HFFc6 (cell line): ENCODE results near the gene NXNL1. TPM values are rescaled to one million over a fixed set of nuclear protein-coding genes. Genes with fewer than 3 reads are reported as not detected.

ENCODE experiments used
- DNase-seq: peaks from one replicate; pipeline ENCODE4 v3.0.0-alpha.2; 2018
- H3K27ac Mint-ChIP-seq: 2 replicates; pipeline ENCODE4 v1.8.0; 2020; ENCODE audit warnings: mild to moderate bottlenecking, mixed read lengths
- H3K27me3 Mint-ChIP-seq: 2 replicates; pipeline ENCODE4 v1.8.0; 2021; ENCODE audit warnings: mild to moderate bottlenecking, moderate library complexity, mixed read lengths; ENCODE audit not compliant: insufficient read depth
- H3K36me3 Mint-ChIP-seq: 2 replicates; pipeline ENCODE4 v1.8.0; 2021; ENCODE audit warnings: low read depth, mixed read lengths
- H3K4me1 Mint-ChIP-seq: 2 replicates; pipeline ENCODE4 v1.8.0; 2020; ENCODE audit warnings: low read depth, mixed read lengths
- H3K4me3 Mint-ChIP-seq: 2 replicates; pipeline ENCODE4 v1.8.0; 2020; ENCODE audit warnings: mild to moderate bottlenecking, moderate library complexity, mixed read lengths
- H3K9me3 Mint-ChIP-seq: 2 replicates; pipeline ENCODE4 v1.8.0; 2020; ENCODE audit warnings: mild to moderate bottlenecking, mixed read lengths
- CTCF ChIP-seq: fragments of 200-600 bp; sonication (generic); IDR thresholded peaks from 2 replicates; pipeline ENCODE4 v1.5.0; 2021; ENCODE audit warnings: antibody characterized with exemption, mild to moderate bottlenecking
- total RNA-seq, 6 experiments: library from RNA; stranded (reverse); fragmentation: NEBNext Ultra II Directional; extraction: Animal tissue kit (Norgen Biotek cat#: 25700); gene quantifications; 2 replicates in 1 of 6; 3 replicates in 5 of 6; pipeline ENCODE4 v1.2.3, GENCODE V29; 2021

The NXNL1 gene
- total RNA-seq, 6 experiments from 2014 or later: not detected

GRCh38 chr19:17447704-17448130, 13.0 kb downstream of the NXNL1 start:
- Mint-ChIP-seq H3K27ac (no peak overlapping the region), H3K27me3 (peaks cover 15% of the 10 kb centered on the region), H3K4me1 (no peaks in the 10 kb centered on the region), H3K4me3 (no peak overlapping the region), H3K9me3 (no peaks in the 10 kb centered on the region), H3K36me3 (no peaks in the 10 kb centered on the region)
- no peak for TF ChIP-seq CTCF
- no peak for DNase-seq

GRCh38 chr19:17445526-17446165, 15.1 kb downstream of the NXNL1 start:
- DNase-seq: no peak
- H3K4me1 Mint-ChIP-seq: peaks cover 9% of the 10 kb centered on the region
- H3K4me3 Mint-ChIP-seq: no peak overlapping the region
- no peak for TF ChIP-seq CTCF
- H3K9me3 Mint-ChIP-seq: peaks cover 6% of the 10 kb centered on the region
- no peak overlapping the region for H3K27ac Mint-ChIP-seq
- H3K27me3 Mint-ChIP-seq: peaks cover 11% of the 10 kb centered on the region
- H3K36me3 Mint-ChIP-seq: no peaks in the 10 kb centered on the region

GRCh38 chr19:17441241-17442021, 19.3 kb downstream of the NXNL1 start:
- H3K36me3 Mint-ChIP-seq: no peaks in the 10 kb centered on the region
- H3K27ac Mint-ChIP-seq: no peak overlapping the region
- H3K4me1 Mint-ChIP-seq: peaks cover 9% of the 10 kb centered on the region
- TF ChIP-seq CTCF: peak; percentile 67
- no peak overlapping the region for H3K4me3 Mint-ChIP-seq
- DNase-seq: peak; percentile 9
- peaks cover 6% of the 10 kb centered on the region for H3K9me3 Mint-ChIP-seq
- no peaks in the 10 kb centered on the region; the same call in none of the 2 replicates for H3K27me3 Mint-ChIP-seq

GRCh38 chr19:17436874-17437267, 23.9 kb downstream of the NXNL1 start:
- Mint-ChIP-seq H3K27me3 (no peaks in the 10 kb centered on the region; the same call in none of the 2 replicates), H3K4me1 (peaks cover 7% of the 10 kb centered on the region), H3K9me3 (peaks cover 6% of the 10 kb centered on the region), H3K36me3 (no peaks in the 10 kb centered on the region), H3K4me3 (no peak overlapping the region), H3K27ac (no peak overlapping the region)
- no peak for TF ChIP-seq CTCF
- no peak for DNase-seq

GRCh38 chr19:17436094-17436873, 24.4 kb downstream of the NXNL1 start:
- TF ChIP-seq CTCF: no peak
- peaks cover 2% of the 10 kb centered on the region for H3K9me3 Mint-ChIP-seq
- no peaks in the 10 kb centered on the region for H3K36me3 Mint-ChIP-seq
- H3K27ac Mint-ChIP-seq: no peak overlapping the region
- H3K27me3 Mint-ChIP-seq: no peaks in the 10 kb centered on the region; the same call in none of the 2 replicates
- DNase-seq: no peak
- H3K4me3 Mint-ChIP-seq: no peak overlapping the region
- peaks cover 1% of the 10 kb centered on the region for H3K4me1 Mint-ChIP-seq
